ENCODE data around the gene ITSN2. TPM values are rescaled to one million over a fixed set of nuclear protein-coding genes. Genes with fewer than 3 reads are reported as not detected.

Gene ITSN2
- total RNA-seq, 1 experiment from 2014 or later, result 36.5 TPM

DNA sequence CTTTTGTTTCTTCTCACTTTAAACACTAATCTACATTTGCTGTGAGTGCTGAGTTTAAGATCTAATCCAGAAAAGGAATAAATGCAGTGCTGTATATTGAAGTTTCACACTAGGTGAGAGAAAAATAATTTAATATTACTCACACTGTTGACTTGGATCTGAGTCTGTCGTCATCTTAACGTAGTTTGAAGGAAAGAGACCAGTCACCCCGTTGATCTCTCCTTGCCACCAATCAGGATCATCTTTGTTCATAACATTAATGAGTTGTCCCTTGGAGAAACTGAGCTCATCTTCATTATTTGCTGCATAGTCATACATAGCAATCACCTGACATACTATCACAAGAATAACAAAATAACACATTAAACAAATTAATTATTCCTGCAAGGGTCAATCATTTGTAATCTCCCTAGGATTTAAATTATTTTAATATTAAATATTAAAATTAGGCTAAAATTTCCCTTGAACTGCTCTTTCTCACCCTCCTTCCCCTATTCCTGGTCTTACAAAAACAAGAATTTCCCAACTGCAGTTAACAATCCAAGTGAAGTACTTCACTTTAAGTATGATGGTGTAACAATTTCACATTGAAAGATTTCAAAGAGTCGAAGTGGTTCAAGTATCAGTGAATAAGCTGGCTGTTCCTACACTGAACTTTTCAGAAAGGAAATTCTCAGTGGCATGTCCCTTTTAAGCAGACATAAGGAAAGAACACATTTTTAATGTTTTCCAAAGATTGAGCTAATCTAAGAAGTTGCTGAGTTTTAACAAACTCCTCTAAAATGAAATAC lies 114.2 kb downstream of the ITSN2 start:
- TF ChIP-seq, protein P1, sequence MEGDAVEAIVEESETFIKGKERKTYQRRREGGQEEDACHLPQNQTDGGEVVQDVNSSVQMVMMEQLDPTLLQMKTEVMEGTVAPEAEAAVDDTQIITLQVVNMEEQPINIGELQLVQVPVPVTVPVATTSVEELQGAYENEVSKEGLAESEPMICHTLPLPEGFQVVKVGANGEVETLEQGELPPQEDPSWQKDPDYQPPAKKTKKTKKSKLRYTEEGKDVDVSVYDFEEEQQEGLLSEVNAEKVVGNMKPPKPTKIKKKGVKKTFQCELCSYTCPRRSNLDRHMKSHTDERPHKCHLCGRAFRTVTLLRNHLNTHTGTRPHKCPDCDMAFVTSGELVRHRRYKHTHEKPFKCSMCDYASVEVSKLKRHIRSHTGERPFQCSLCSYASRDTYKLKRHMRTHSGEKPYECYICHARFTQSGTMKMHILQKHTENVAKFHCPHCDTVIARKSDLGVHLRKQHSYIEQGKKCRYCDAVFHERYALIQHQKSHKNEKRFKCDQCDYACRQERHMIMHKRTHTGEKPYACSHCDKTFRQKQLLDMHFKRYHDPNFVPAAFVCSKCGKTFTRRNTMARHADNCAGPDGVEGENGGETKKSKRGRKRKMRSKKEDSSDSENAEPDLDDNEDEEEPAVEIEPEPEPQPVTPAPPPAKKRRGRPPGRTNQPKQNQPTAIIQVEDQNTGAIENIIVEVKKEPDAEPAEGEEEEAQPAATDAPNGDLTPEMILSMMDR (IDR thresholded peaks at IDR 0.05; ENCODE audit: unreplicated experiment), result no peak
- H3K4me1 Mint-ChIP-seq (ENCODE audit: insufficient read depth, unreplicated experiment), result no peaks in the 10 kb centered on the region
- BruUV-seq (replicated peaks), result no TSS peak
- DNase-seq (ENCODE audit: unreplicated experiment), result no peak
- H3K4me3 Mint-ChIP-seq (ENCODE audit: unreplicated experiment), result no peak overlapping the region
- H3K27me3 Mint-ChIP-seq (ENCODE audit: insufficient read depth, unreplicated experiment), result no peaks in the 10 kb centered on the region
- intact Hi-C loops (cut with micrococcal nuclease), result no loop called here
- peaks cover 40% of the 10 kb centered on the region for H3K36me3 Mint-ChIP-seq (ENCODE audit: insufficient read depth, unreplicated experiment)
- H3K27ac Mint-ChIP-seq (ENCODE audit: low read depth, unreplicated experiment), result no peak overlapping the region
- no peaks in the 10 kb centered on the region for H3K9me3 Mint-ChIP-seq (ENCODE audit: unreplicated experiment)
- ChIA-PET POLR2A (interaction anchor here (0.7 to 0.9 kb wide), 2 partner anchors 13 to 115 kb away, joined by 3 to 5 read pairs; no protein-coding TSS in a partner anchor), CTCF (interaction anchor here (0.6 to 2.1 kb wide), 6 partner anchors 17 to 581 kb away, joined by 3 to 8 read pairs (median 4); no protein-coding TSS in a partner anchor)

DNA sequence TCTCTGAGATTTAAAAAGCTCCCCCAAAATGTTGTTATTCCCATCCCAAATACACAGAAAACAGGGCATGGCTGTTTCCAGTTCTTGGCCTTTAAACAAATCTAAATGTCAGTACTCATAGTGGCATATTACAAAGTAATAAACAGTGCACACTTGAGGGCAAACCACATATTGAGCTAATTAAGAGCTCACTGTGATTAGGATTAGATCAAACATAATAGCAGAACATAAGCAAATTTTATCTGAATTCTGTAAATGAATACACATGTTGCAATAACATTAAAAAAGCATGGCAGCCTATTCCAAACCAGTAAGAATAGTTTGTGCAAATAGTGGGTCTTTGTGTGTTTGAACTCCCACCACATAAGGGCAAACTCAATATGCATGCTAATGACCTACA lies 118.8 kb downstream of the ITSN2 start:
- no peak for DNase-seq (ENCODE audit: unreplicated experiment)
- no TSS peak for BruUV-seq (replicated peaks)
- Mint-ChIP-seq H3K27me3 (ENCODE audit: insufficient read depth, unreplicated experiment) (no peaks in the 10 kb centered on the region), H3K9me3 (ENCODE audit: unreplicated experiment) (no peaks in the 10 kb centered on the region), H3K4me1 (ENCODE audit: insufficient read depth, unreplicated experiment) (no peaks in the 10 kb centered on the region), H3K4me3 (ENCODE audit: unreplicated experiment) (no peak overlapping the region), H3K36me3 (ENCODE audit: insufficient read depth, unreplicated experiment) (peaks cover 34% of the 10 kb centered on the region), H3K27ac (ENCODE audit: low read depth, unreplicated experiment) (no peak overlapping the region)
- ChIA-PET POLR2A (no interaction called here), CTCF (interaction anchor here (0.8 to 1.0 kb wide), 2 partner anchors 122 to 130 kb away, joined by 3 read pairs; no protein-coding TSS in a partner anchor)
- TF ChIP-seq, protein P1 (IDR thresholded peaks at IDR 0.05; ENCODE audit: unreplicated experiment), result no peak
- intact Hi-C loops (cut with micrococcal nuclease), result no loop called here

DNA sequence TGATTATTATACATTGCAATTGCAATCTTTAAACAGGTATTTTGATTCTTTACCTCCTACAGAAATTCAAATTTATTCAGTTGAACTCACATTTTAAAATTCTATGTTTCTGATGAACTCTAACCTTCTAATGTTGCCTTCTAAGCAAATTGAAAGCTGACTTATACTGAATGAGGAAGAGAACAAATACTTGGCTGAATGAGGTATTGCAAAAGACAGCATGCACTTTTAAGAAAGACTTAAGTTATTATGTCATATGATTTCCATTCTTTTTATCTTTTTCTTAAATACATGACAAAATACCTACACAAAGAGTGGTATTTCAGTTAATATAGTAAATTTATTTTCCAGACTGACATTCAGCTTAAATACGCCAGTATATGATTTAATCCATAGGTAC lies 120.8 kb downstream of the ITSN2 start:
- H3K27me3 Mint-ChIP-seq (ENCODE audit: insufficient read depth, unreplicated experiment), result no peaks in the 10 kb centered on the region
- ChIA-PET CTCF (interaction anchor here (0.7 kb wide), 1 partner anchor 32 kb away, joined by 3 read pairs; no protein-coding TSS in a partner anchor), POLR2A (interaction anchor here (0.6 kb wide), 1 partner anchor 115 kb away, joined by 4 read pairs; no protein-coding TSS in a partner anchor)
- DNase-seq (ENCODE audit: unreplicated experiment), result no peak
- no peaks in the 10 kb centered on the region for H3K9me3 Mint-ChIP-seq (ENCODE audit: unreplicated experiment)
- H3K4me3 Mint-ChIP-seq (ENCODE audit: unreplicated experiment), result no peak overlapping the region
- peaks cover 25% of the 10 kb centered on the region for H3K36me3 Mint-ChIP-seq (ENCODE audit: insufficient read depth, unreplicated experiment)
- TF ChIP-seq, protein P1 (IDR thresholded peaks at IDR 0.05; ENCODE audit: unreplicated experiment), result no peak
- BruUV-seq (replicated peaks), result no TSS peak
- intact Hi-C loops (cut with micrococcal nuclease), result no loop called here
- no peaks in the 10 kb centered on the region for H3K4me1 Mint-ChIP-seq (ENCODE audit: insufficient read depth, unreplicated experiment)
- no peak overlapping the region for H3K27ac Mint-ChIP-seq (ENCODE audit: low read depth, unreplicated experiment)

DNA sequence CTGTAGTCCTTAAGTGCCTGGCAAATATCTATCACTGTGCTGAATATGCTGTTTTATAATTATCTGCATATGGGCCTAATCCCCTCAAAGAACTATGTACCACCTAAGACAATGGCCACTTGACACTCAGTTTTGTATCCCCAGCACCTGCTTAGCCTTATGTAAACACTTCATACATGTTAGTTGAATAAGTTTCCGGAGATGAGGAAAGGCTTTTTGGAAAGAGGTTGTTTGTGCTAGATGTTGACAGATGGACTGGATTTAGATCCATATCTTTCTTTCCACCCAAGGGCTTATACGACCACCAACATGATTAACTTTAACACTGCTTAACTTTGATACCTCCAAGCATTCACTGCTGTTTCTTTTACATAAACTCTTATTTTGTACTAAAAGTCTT lies 122.2 kb downstream of the ITSN2 start:
- H3K4me3 Mint-ChIP-seq (ENCODE audit: unreplicated experiment), result no peak overlapping the region
- ChIA-PET POLR2A (no interaction called here), CTCF (no interaction called here)
- H3K4me1 Mint-ChIP-seq (ENCODE audit: insufficient read depth, unreplicated experiment), result no peaks in the 10 kb centered on the region
- no peaks in the 10 kb centered on the region for H3K27me3 Mint-ChIP-seq (ENCODE audit: insufficient read depth, unreplicated experiment)
- H3K27ac Mint-ChIP-seq (ENCODE audit: low read depth, unreplicated experiment), result no peak overlapping the region
- TF ChIP-seq, protein P1 (IDR thresholded peaks at IDR 0.05; ENCODE audit: unreplicated experiment), result no peak
- no TSS peak for BruUV-seq (replicated peaks)
- H3K9me3 Mint-ChIP-seq (ENCODE audit: unreplicated experiment), result no peaks in the 10 kb centered on the region
- DNase-seq (ENCODE audit: unreplicated experiment), result no peak
- intact Hi-C loops (cut with micrococcal nuclease), result no loop called here
- H3K36me3 Mint-ChIP-seq (ENCODE audit: insufficient read depth, unreplicated experiment), result peaks cover 21% of the 10 kb centered on the region

All from MCF 10A (cell line).